Lung (tissue), 12 donors: ENCODE results near the gene PTPRN2. TPM values are rescaled to one million over a fixed set of nuclear protein-coding genes. Genes with fewer than 3 reads are reported as not detected.

Experiments
- ATAC-seq: fragments of 200-7000 bp; cut with Tn5 transposase; one replicate; pipeline ENCODE4 v1.9.1; 2020; ENCODE audit warnings: moderate number of reproducible peaks; ENCODE audit not compliant: insufficient read depth, low FRiP score
- DNase-seq, 3 donors: peaks; one replicate each; pipeline ENCODE4 v3.0.0-alpha.2; 2013 to 2017
- H3K27ac ChIP-seq, 2 donors: one replicate each; pipeline ENCODE4 v1.5.1; 2013; ENCODE audit warnings: mild to moderate bottlenecking in 2 of 2, moderate library complexity in 2 of 2, control low read depth in 1 of 2, inconsistent platforms in 1 of 2, low read depth in 1 of 2, low read length in 1 of 2
- H3K27me3 ChIP-seq, 3 donors: one replicate each; pipeline ENCODE4 v1.5.1; 2013; ENCODE audit warnings: low read length in 2 of 3; ENCODE audit not compliant: control insufficient read depth in 3 of 3, insufficient read depth in 3 of 3
- H3K36me3 ChIP-seq, 4 donors: one replicate each; pipeline ENCODE4 v1.5.1; 2013; ENCODE audit warnings: low read length in 4 of 4, mild to moderate bottlenecking in 1 of 4, moderate library complexity in 1 of 4; ENCODE audit not compliant: control insufficient read depth in 4 of 4, insufficient read depth in 4 of 4
- H3K4me1 ChIP-seq, 5 donors: one replicate each; pipeline ENCODE4 v1.5.1; 2013; ENCODE audit warnings: low read length in 5 of 5, mild to moderate bottlenecking in 2 of 5, moderate library complexity in 1 of 5; ENCODE audit not compliant: control insufficient read depth in 5 of 5, insufficient read depth in 5 of 5
- H3K4me3 ChIP-seq: one replicate; pipeline ENCODE4 v1.5.1; 2013; ENCODE audit warnings: mild to moderate bottlenecking, control low read depth, moderate library complexity
- H3K9ac ChIP-seq, 2 donors: one replicate each; pipeline ENCODE4 v1.5.1; 2013; ENCODE audit warnings: low read length in 2 of 2, control low read depth in 1 of 2; ENCODE audit not compliant: insufficient read depth in 1 of 2
- H3K9me3 ChIP-seq, 4 donors: one replicate each; pipeline ENCODE4 v1.5.1; 2013; ENCODE audit warnings: low read length in 3 of 4, mild to moderate bottlenecking in 1 of 4, moderate library complexity in 1 of 4; ENCODE audit not compliant: control insufficient read depth in 4 of 4, insufficient read depth in 3 of 4
- CTCF ChIP-seq: IDR thresholded peaks from 2 replicates; pipeline ENCODE4 v1.5.1; 2012; ENCODE audit warnings: mild to moderate bottlenecking; ENCODE audit errors: control extremely low read depth, extremely low read depth
- WGBS, 2 donors: extraction: QIAGEN DNeasy Blood & Tissue Kit; methylation state at CpG; one replicate each; pipeline ENCODE4 v1.1.7; 2013; 5-methylcytosine and 5-hydroxymethylcytosine counted together
- polyA plus RNA-seq, 2 donors: library from polyadenylated mRNA; stranded (reverse); fragments of 200-250 nt; gene quantifications; one replicate each; pipeline ENCODE4 v1.2.1, GENCODE V29; 2013
- total RNA-seq, 2 donors: library from RNA; depleted of rRNA in 1 of 2; stranded (reverse); fragments of >200 nt in 1 of 2; gene quantifications; one replicate each; pipeline ENCODE4 v1.2.1, GENCODE V29; 2014 to 2021
- donor health status: control.
- donor health status: control.
- donor health status: Bipolar disorder and iron deficiency.
- donor health status: healthy.
- donor health status: DM: yes; HTN: yes; CAD: no.

Gene PTPRN2
- total and polyA plus RNA-seq, 4 donors = 2.1 to 7.4 (median 4.4) TPM

- Histone ChIP-seq H3K36me3 (no peaks in the 10 kb centered on the region), H3K9ac (no peak overlapping the region), H3K27me3 (no peaks in the 10 kb centered on the region), H3K9me3 (peaks cover 0 to 5% (median 3%) of the 10 kb centered on the region in 4 donors), H3K4me3 (no peak overlapping the region), H3K27ac (no peak overlapping the region), H3K4me1 (no peaks in the 10 kb centered on the region)
- WGBS, 2 donors = 80 to 83% methylated on average over 12 of the region's 12 CpGs
- no peak for ATAC-seq
- no peak for TF ChIP-seq CTCF
- no peak for DNase-seq
Observed at GRCh38 chr7:157494506-157495176, 1093.0 kb downstream of the PTPRN2 start.

- ATAC-seq = no peak
- H3K27ac ChIP-seq = no peak overlapping the region
- DNase-seq = no peak
- H3K4me1 ChIP-seq = no peaks in the 10 kb centered on the region
- H3K36me3 ChIP-seq = no peaks in the 10 kb centered on the region
- 82 to 91% methylated on average over 4 of the region's 4 CpGs for WGBS, 2 donors
- no peak for TF ChIP-seq CTCF
- H3K9me3 ChIP-seq = peaks cover 0 to 5% (median 2%) of the 10 kb centered on the region in 4 donors
- no peaks in the 10 kb centered on the region for H3K27me3 ChIP-seq
- no peak overlapping the region for H3K9ac ChIP-seq
- no peak overlapping the region for H3K4me3 ChIP-seq
Observed at GRCh38 chr7:157493776-157494175, 1093.8 kb downstream of the PTPRN2 start.

- 46 to 63% methylated on average over 5 of the region's 5 CpGs for WGBS, 2 donors
- DNase-seq = peak in 2 of 3 donors; percentile 3 to 8
Observed at GRCh38 chr7:157493017-157493416, 1094.6 kb downstream of the PTPRN2 start.

More at GRCh38 chr7:157493017-157493416, 1094.6 kb downstream of the PTPRN2 start:
- no peak for ATAC-seq
- no peak for TF ChIP-seq CTCF
- Histone ChIP-seq H3K4me3 (no peak overlapping the region), H3K9me3 (peaks cover 0 to 5% (median 2%) of the 10 kb centered on the region in 4 donors), H3K4me1 (no peaks in the 10 kb centered on the region), H3K9ac (no peak overlapping the region), H3K27me3 (no peaks in the 10 kb centered on the region), H3K36me3 (no peaks in the 10 kb centered on the region), H3K27ac (no peak overlapping the region)
